ENCODE data around the gene PDLIM4. TPM values are rescaled to one million over a fixed set of nuclear protein-coding genes. Genes with fewer than 3 reads are reported as not detected.
A peak's percentile ranks its signal among the peaks of the same experiment; 100 is the strongest.

The PDLIM4 gene
- total RNA-seq, 1 experiment from 2014 or later: 7.6 TPM

DNA sequence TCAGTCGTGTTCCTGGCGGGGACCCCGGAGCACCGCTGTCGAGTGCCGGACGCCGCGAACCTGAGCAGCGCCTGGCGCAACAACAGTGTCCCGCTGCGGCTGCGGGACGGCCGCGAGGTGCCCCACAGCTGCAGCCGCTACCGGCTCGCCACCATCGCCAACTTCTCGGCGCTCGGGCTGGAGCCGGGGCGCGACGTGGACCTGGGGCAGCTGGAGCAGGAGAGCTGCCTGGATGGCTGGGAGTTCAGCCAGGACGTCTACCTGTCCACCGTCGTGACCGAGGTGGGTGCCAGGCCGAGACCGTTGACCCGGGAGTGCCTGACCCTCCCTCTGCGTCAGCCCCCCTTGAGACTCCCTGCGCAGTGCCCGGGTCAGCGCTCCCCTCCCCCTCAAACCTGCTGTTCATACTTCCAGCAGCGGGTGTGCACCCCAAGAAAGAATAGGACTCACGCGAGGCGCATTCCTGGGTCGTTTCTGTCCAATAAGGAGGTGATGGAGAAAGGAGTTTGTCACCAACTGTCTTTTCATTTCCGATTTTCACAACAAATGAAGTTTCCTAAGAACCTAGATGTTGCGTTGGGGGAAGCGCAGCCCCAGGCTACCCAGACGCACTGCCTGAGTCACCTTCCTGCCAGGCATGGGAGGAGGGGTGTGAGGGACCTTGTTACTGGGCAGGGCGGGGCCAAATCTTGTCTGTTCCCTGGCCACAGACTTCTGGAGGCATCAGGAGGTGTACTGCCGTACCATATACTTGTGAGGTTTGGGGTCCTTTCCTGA is 37.4 kb downstream of the PDLIM4 start:
- Histone ChIP-seq H4K91ac (ENCODE audit: insufficient read length, low read depth, low read length) (no peak overlapping the region), H4K5ac (ENCODE audit: insufficient read length, low read depth, low read length) (no peak overlapping the region), H2AFZ (ENCODE audit: low read length) (no peak overlapping the region), H3K27ac (ENCODE audit: insufficient read length, low read depth, low read length) (no peak overlapping the region), H2BK120ac (ENCODE audit: low read depth, low read length, poor library complexity, severe bottlenecking) (no peak overlapping the region), H3K23ac (ENCODE audit: insufficient read length, low read depth, low read length) (no peak overlapping the region), H2BK20ac (ENCODE audit: low read depth, low read length, poor library complexity, severe bottlenecking) (no peak overlapping the region), H3K79me1 (ENCODE audit: insufficient read depth, low read depth, low read length, poor library complexity, severe bottlenecking) (no peaks in the 10 kb centered on the region), H3K23me2 (ENCODE audit: insufficient read length, low read depth, low read length, poor library complexity, severe bottlenecking) (peaks cover 18% of the 10 kb centered on the region), H4K20me1 (ENCODE audit: control insufficient read depth, insufficient read depth, insufficient read length) (no peaks in the 10 kb centered on the region), H3K4me1 (ENCODE audit: insufficient read depth, low read length) (no peaks in the 10 kb centered on the region), H3T11ph (ENCODE audit: low read length) (no peak overlapping the region), H3K4me2 (ENCODE audit: insufficient read depth, insufficient read length, low read length) (peak overlapping the region; percentile 80), H2AK5ac (ENCODE audit: insufficient read length, low read length) (no peak overlapping the region), H3K9ac (ENCODE audit: extremely low read depth, insufficient read length, low read length) (no peak overlapping the region), H3K79me2 (ENCODE audit: insufficient read depth, low read length) (no peaks in the 10 kb centered on the region), H3K4ac (ENCODE audit: low read depth, low read length) (no peak overlapping the region), H4K8ac (replicated peaks; ENCODE audit: insufficient read length, low read depth, low read length) (no peak overlapping the region), H2BK15ac (ENCODE audit: low read depth, low read length) (no peak overlapping the region), H2BK12ac (ENCODE audit: insufficient read length, low read depth, low read length) (no peak overlapping the region), H3K9me3 (ENCODE audit: control insufficient read depth, low read depth, low read length) (no peaks in the 10 kb centered on the region), H3K27me3 (ENCODE audit: insufficient read depth, low read length) (peaks cover 3% of the 10 kb centered on the region; the same call in 1 of the 2 replicates), H3K18ac (ENCODE audit: insufficient read length, low read depth, low read length) (no peak overlapping the region), H3K14ac (ENCODE audit: insufficient read depth, low read length) (no peak overlapping the region), H3K56ac (ENCODE audit: insufficient read length, low read depth, low read length) (no peak overlapping the region), H2BK5ac (ENCODE audit: insufficient read length, low read length) (no peak overlapping the region)
- no CpG with 5 or more reads among the region's 50 CpGs for WGBS (ENCODE audit: extremely low coverage, insufficient read length, low lambda C conversion rate)
- peak; percentile 64 for DNase-seq
- no peaks in the 10 kb centered on the region; a peak in 1 of 5 replicates for H3K9me3 Mint-ChIP-seq
- no peak overlapping the region; a peak in 1 of 7 replicates for H3K27ac Mint-ChIP-seq
- peaks cover 30% of the 10 kb centered on the region for H3K27me3 Mint-ChIP-seq (ENCODE audit: low read depth)
- H3K4me3 Mint-ChIP-seq: peak overlapping the region; percentile 78 to 91
- H3K36me3 Mint-ChIP-seq (ENCODE audit: insufficient read depth in 1 of 3, low read depth in 3 of 3): no peaks in the 10 kb centered on the region
- TF ChIP-seq, protein P1, sequence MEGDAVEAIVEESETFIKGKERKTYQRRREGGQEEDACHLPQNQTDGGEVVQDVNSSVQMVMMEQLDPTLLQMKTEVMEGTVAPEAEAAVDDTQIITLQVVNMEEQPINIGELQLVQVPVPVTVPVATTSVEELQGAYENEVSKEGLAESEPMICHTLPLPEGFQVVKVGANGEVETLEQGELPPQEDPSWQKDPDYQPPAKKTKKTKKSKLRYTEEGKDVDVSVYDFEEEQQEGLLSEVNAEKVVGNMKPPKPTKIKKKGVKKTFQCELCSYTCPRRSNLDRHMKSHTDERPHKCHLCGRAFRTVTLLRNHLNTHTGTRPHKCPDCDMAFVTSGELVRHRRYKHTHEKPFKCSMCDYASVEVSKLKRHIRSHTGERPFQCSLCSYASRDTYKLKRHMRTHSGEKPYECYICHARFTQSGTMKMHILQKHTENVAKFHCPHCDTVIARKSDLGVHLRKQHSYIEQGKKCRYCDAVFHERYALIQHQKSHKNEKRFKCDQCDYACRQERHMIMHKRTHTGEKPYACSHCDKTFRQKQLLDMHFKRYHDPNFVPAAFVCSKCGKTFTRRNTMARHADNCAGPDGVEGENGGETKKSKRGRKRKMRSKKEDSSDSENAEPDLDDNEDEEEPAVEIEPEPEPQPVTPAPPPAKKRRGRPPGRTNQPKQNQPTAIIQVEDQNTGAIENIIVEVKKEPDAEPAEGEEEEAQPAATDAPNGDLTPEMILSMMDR (conservative IDR thresholded peaks at IDR 0.05): no peak
- H3K4me1 Mint-ChIP-seq: peaks cover 20% of the 10 kb centered on the region in 2 experiments

Data from H9 (cell line).